Measurements from ENCODE around the gene BABAM2. TPM values are rescaled to one million over a fixed set of nuclear protein-coding genes. Genes with fewer than 3 reads are reported as not detected.

The BABAM2 gene
- total and polyA plus RNA-seq, 2 of the 4 experiments (the other 2 are of a cell fraction) = 20.9 to 23.1 TPM

DNA sequence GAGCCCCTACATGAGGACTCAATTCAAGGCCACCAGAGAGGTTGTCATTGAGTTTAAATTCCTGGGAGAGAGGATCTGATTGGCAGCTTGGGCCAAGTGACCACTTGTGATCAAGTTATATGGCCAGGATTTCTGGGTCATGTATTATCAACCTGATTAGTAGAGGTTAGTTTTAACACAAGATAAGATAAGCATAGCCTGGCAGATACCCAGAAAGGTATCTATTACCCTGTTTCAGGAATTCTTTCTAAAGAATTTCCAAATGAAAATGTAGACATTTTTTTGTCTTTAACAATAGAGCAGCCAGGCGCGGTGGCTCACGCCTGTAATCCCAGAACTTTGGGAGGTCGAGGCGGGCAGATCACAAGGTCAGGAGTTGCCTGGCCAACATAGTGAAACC is 50.5 kb downstream of the BABAM2 start:
- H3K4me3 ChIP-seq (ENCODE audit: insufficient read depth, low read depth, low read length) = no peak overlapping the region
- no peak overlapping the region for H3K4ac ChIP-seq (ENCODE audit: low read depth, low read length)
- no peaks in the 10 kb centered on the region for H3K27me3 ChIP-seq (ENCODE audit: control insufficient read depth, insufficient read depth, low read length)
- POLR2A ChIA-PET (ENCODE audit: unreplicated experiment) = no interaction called here
- H2AK5ac ChIP-seq (ENCODE audit: low read depth, low read length) = no peak overlapping the region
- H4K20me1 ChIP-seq (ENCODE audit: insufficient read depth, low read length) = no peaks in the 10 kb centered on the region
- no peak overlapping the region for H2BK20ac ChIP-seq (ENCODE audit: low read depth, low read length)
- H3K4me1 ChIP-seq (ENCODE audit: control insufficient read depth, insufficient read depth, low read length) = peaks cover 2% of the 10 kb centered on the region; the same call in 1 of the 2 replicates
- dilution Hi-C loops (cut with HindIII; ENCODE audit: low sequenced_read_pairs, unreplicated experiment) = no loop called here
- no peak for TF ChIP-seq NFE2L2 (IDR thresholded peaks at IDR 0.05; ENCODE audit: low read depth, low read length)
- TF ChIP-seq, protein P1, sequence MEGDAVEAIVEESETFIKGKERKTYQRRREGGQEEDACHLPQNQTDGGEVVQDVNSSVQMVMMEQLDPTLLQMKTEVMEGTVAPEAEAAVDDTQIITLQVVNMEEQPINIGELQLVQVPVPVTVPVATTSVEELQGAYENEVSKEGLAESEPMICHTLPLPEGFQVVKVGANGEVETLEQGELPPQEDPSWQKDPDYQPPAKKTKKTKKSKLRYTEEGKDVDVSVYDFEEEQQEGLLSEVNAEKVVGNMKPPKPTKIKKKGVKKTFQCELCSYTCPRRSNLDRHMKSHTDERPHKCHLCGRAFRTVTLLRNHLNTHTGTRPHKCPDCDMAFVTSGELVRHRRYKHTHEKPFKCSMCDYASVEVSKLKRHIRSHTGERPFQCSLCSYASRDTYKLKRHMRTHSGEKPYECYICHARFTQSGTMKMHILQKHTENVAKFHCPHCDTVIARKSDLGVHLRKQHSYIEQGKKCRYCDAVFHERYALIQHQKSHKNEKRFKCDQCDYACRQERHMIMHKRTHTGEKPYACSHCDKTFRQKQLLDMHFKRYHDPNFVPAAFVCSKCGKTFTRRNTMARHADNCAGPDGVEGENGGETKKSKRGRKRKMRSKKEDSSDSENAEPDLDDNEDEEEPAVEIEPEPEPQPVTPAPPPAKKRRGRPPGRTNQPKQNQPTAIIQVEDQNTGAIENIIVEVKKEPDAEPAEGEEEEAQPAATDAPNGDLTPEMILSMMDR (conservative IDR thresholded peaks at IDR 0.05; ENCODE audit: low read depth, low read length) = no peak
- no peak overlapping the region for H3K9ac ChIP-seq (ENCODE audit: low read depth, low read length)
- no peak overlapping the region for H2BK15ac ChIP-seq (ENCODE audit: low read depth, low read length)
- no peak overlapping the region for H4K5ac ChIP-seq (ENCODE audit: low read depth, low read length)
- intact Hi-C loops (cut with micrococcal nuclease) = no loop called here
- H3K36me3 ChIP-seq (ENCODE audit: control insufficient read depth, insufficient read depth, low read length) = 0 out of 2 replicates have a peak, but pooled peaks cover 2% of the 10 kb centered on the region
- peaks cover 3% of the 10 kb centered on the region; the same call in 1 of the 2 replicates for H3K9me1 ChIP-seq (ENCODE audit: insufficient read depth, low read length)
- H3K9me3 ChIP-seq (ENCODE audit: control insufficient read depth, insufficient read depth, low read length) = no peaks in the 10 kb centered on the region
- no peak overlapping the region for H2AK9ac ChIP-seq (replicated peaks; ENCODE audit: low read depth, low read length, poor library complexity)
- no peak overlapping the region for H3K27ac ChIP-seq (ENCODE audit: insufficient read depth, low read length)
- H3K14ac ChIP-seq (replicated peaks; ENCODE audit: low read depth, low read length) = no peak overlapping the region
- H3K56ac ChIP-seq (ENCODE audit: extremely low read depth, insufficient read depth, low read length) = no peak overlapping the region
- no peak overlapping the region for H4K91ac ChIP-seq (ENCODE audit: insufficient read depth, low read depth, low read length)
- ATAC-seq (ENCODE audit: low read depth) (no peak), DNase-seq (no peak)
- CTCF ChIA-PET = no interaction called here
- no peak overlapping the region for H4K8ac ChIP-seq (ENCODE audit: low read depth in 2 of 2, low read length in 2 of 2)
- no peak overlapping the region for H3K18ac ChIP-seq (ENCODE audit: low read depth, low read length)
- WGBS, 2 experiments (ENCODE audit: extremely low coverage in 2 of 2, insufficient read length in 1 of 2) = no CpG with 5 or more reads among the region's 5 CpGs
- no peaks in the 10 kb centered on the region; a peak in 1 of 4 replicates for H3K79me1 ChIP-seq (ENCODE audit: low read depth in 1 of 2, low read length in 2 of 2)
- no peak overlapping the region for H3K23ac ChIP-seq (ENCODE audit: low read depth, low read length)
- H2BK120ac ChIP-seq (ENCODE audit: low read depth, low read length) = no peak overlapping the region
- in situ Hi-C loops (cut with MboI; ENCODE audit: low sequenced_read_pairs) = no loop called here
- H2BK5ac ChIP-seq (ENCODE audit: low read depth, low read length, poor library complexity, severe bottlenecking) = no peak overlapping the region
- no peak overlapping the region for H3K4me2 ChIP-seq (ENCODE audit: low read depth, low read length)
- BruUV-seq (replicated peaks) = no TSS peak
- H2AFZ ChIP-seq (replicated peaks; ENCODE audit: low read length, poor library complexity) = no peak overlapping the region
